Thymus (tissue), 11 donors: Measurements from ENCODE around the gene NYNRIN. TPM values are rescaled to one million over a fixed set of nuclear protein-coding genes. Genes with fewer than 3 reads are reported as not detected.

Experiments used
- DNase-seq, 9 donors: peaks; one replicate each; pipeline ENCODE4 v3.0.0-alpha.2; 2013; ENCODE audit warnings: low spot score in 9 of 9, low read depth in 6 of 9, missing footprints in 1 of 9
- H3K27ac ChIP-seq, 2 donors: one replicate each; pipeline ENCODE4 v1.5.1; 2013; ENCODE audit warnings: control low read depth in 1 of 2, low read depth in 1 of 2, low read length in 1 of 2, mild to moderate bottlenecking in 1 of 2, moderate library complexity in 1 of 2
- H3K27me3 ChIP-seq, 2 donors: one replicate each; pipeline ENCODE4 v1.5.1; 2013; ENCODE audit warnings: low read length in 1 of 2; ENCODE audit not compliant: control insufficient read depth in 2 of 2, insufficient read depth in 1 of 2
- H3K36me3 ChIP-seq, 2 donors: one replicate each; pipeline ENCODE4 v1.5.1; 2013; ENCODE audit warnings: low read length in 1 of 2, mild to moderate bottlenecking in 1 of 2, moderate library complexity in 1 of 2; ENCODE audit not compliant: control insufficient read depth in 2 of 2, insufficient read depth in 2 of 2
- H3K4me1 ChIP-seq, 2 donors: one replicate each; pipeline ENCODE4 v1.5.1; 2013; ENCODE audit warnings: low read length in 2 of 2; ENCODE audit not compliant: control insufficient read depth in 2 of 2, insufficient read depth in 2 of 2
- H3K4me3 ChIP-seq, 2 donors: one replicate each; pipeline ENCODE4 v1.5.1; 2013; ENCODE audit warnings: low read length in 2 of 2, control low read depth in 1 of 2, mild to moderate bottlenecking in 1 of 2
- H3K9me3 ChIP-seq, 2 donors: one replicate each; pipeline ENCODE4 v1.5.1; 2013; ENCODE audit warnings: low read length in 1 of 2, mild to moderate bottlenecking in 1 of 2; ENCODE audit not compliant: control insufficient read depth in 2 of 2, insufficient read depth in 1 of 2
- WGBS: extraction: QIAGEN DNeasy Blood & Tissue Kit; methylation state at CpG from one replicate; pipeline ENCODE4 v1.1.7; 2013; 5-methylcytosine and 5-hydroxymethylcytosine counted together
- polyA plus RNA-seq: library from polyadenylated mRNA; stranded (reverse); fragments of 200-250 nt; gene quantifications from one replicate; pipeline ENCODE4 v1.2.3, GENCODE V29; 2013
- total RNA-seq: library from RNA; stranded (reverse); fragments of 120-200 nt; gene quantifications from one replicate; pipeline ENCODE4 v1.2.4, GENCODE V29; 2013
- donor health status: healthy.

The NYNRIN gene
- total and polyA plus RNA-seq, 2 donors = 3.1 to 4.3 TPM

GRCh38 chr14:24415421-24416253, 16.8 kb downstream of the NYNRIN start:
- no peak overlapping the region for H3K4me3 ChIP-seq
- H3K4me1 ChIP-seq = no peaks in the 10 kb centered on the region
- DNase-seq = no peak
- no peak overlapping the region for H3K27ac ChIP-seq
- H3K9me3 ChIP-seq = no peaks in the 10 kb centered on the region
- H3K36me3 ChIP-seq = peaks cover 0 to 4% of the 10 kb centered on the region in 2 donors
- H3K27me3 ChIP-seq = no peaks in the 10 kb centered on the region
- WGBS = 97% methylated on average over 25 of the region's 25 CpGs

- Histone ChIP-seq H3K27ac (no peak overlapping the region), H3K27me3 (no peaks in the 10 kb centered on the region), H3K9me3 (no peaks in the 10 kb centered on the region), H3K36me3 (peaks cover 0 to 4% of the 10 kb centered on the region in 2 donors), H3K4me1 (no peaks in the 10 kb centered on the region), H3K4me3 (no peak overlapping the region)
- WGBS = 92% methylated on average over 19 of the region's 19 CpGs
- DNase-seq = no peak
Measured at GRCh38 chr14:24416254-24416931, 17.6 kb downstream of the NYNRIN start.

GRCh38 chr14:24416932-24417619, 18.3 kb downstream of the NYNRIN start:
- no peak for DNase-seq
- Histone ChIP-seq H3K9me3 (no peaks in the 10 kb centered on the region), H3K27me3 (no peaks in the 10 kb centered on the region), H3K27ac (no peak overlapping the region), H3K36me3 (peaks cover 0 to 4% of the 10 kb centered on the region in 2 donors), H3K4me3 (no peak overlapping the region), H3K4me1 (peaks cover 0 to 1% of the 10 kb centered on the region in 2 donors)
- 96% methylated on average over 16 of the region's 16 CpGs for WGBS

GRCh38 chr14:24417832-24418491, 19.2 kb downstream of the NYNRIN start:
- 95% methylated on average over 6 of the region's 6 CpGs for WGBS
- H3K36me3 ChIP-seq = peaks cover 0 to 4% of the 10 kb centered on the region in 2 donors
- H3K4me1 ChIP-seq = peaks cover 6 to 9% of the 10 kb centered on the region in 2 donors
- H3K27ac ChIP-seq = no peak overlapping the region
- H3K4me3 ChIP-seq = no peak overlapping the region
- H3K27me3 ChIP-seq = no peaks in the 10 kb centered on the region
- no peaks in the 10 kb centered on the region for H3K9me3 ChIP-seq
- no peak for DNase-seq

- Histone ChIP-seq H3K36me3 (peaks cover 0 to 4% of the 10 kb centered on the region in 2 donors), H3K4me3 (no peak overlapping the region), H3K27ac (no peak overlapping the region), H3K9me3 (no peaks in the 10 kb centered on the region), H3K27me3 (no peaks in the 10 kb centered on the region), H3K4me1 (peaks cover 6 to 14% of the 10 kb centered on the region in 2 donors)
- DNase-seq = no peak
- 64% methylated on average over 6 of the region's 6 CpGs for WGBS
Measured at GRCh38 chr14:24418492-24418873, 19.7 kb downstream of the NYNRIN start.

GRCh38 chr14:24422261-24422660, 23.5 kb downstream of the NYNRIN start:
- Histone ChIP-seq H3K27ac (no peak overlapping the region), H3K9me3 (no peaks in the 10 kb centered on the region), H3K36me3 (no peaks in the 10 kb centered on the region), H3K4me3 (no peak overlapping the region), H3K27me3 (no peaks in the 10 kb centered on the region), H3K4me1 (peaks cover 9 to 24% of the 10 kb centered on the region in 2 donors)
- peak in 1 of 9 donors; percentile 50 for DNase-seq
- WGBS = 9% methylated on average over 4 of the region's 4 CpGs

GRCh38 chr14:24422694-24423601, 24.1 kb downstream of the NYNRIN start:
- Histone ChIP-seq H3K9me3 (no peaks in the 10 kb centered on the region), H3K27me3 (no peaks in the 10 kb centered on the region), H3K4me3 (no peak overlapping the region), H3K36me3 (no peaks in the 10 kb centered on the region), H3K27ac (no peak overlapping the region), H3K4me1 (peaks cover 14 to 31% of the 10 kb centered on the region in 2 donors)
- WGBS = 59% methylated on average over 12 of the region's 12 CpGs
- DNase-seq = peak in 1 of 9 donors; percentile 34

GRCh38 chr14:24425704-24426103, 26.9 kb downstream of the NYNRIN start:
- no peak for DNase-seq
- Histone ChIP-seq H3K36me3 (no peaks in the 10 kb centered on the region), H3K4me3 (no peak overlapping the region), H3K9me3 (no peaks in the 10 kb centered on the region), H3K27ac (no peak overlapping the region), H3K27me3 (no peaks in the 10 kb centered on the region), H3K4me1 (peaks cover 21 to 51% of the 10 kb centered on the region in 2 donors)
- WGBS = 80% methylated on average over 3 of the region's 3 CpGs
